HuH-7 (cell line): Measurements from ENCODE around the gene CCDC97.

ENCODE experiments used
- DNase-seq: peaks from one replicate; pipeline ENCODE4 v3.0.0; 2011; ENCODE audit warnings: low spot score

The CCDC97 gene

GRCh38 chr19:41320185-41320518 lies 10.2 kb downstream of the CCDC97 start:
- DNase-seq, result no peak

- no peak for DNase-seq
Observed at GRCh38 chr19:41320568-41320967, 10.6 kb downstream of the CCDC97 start.

DNA sequence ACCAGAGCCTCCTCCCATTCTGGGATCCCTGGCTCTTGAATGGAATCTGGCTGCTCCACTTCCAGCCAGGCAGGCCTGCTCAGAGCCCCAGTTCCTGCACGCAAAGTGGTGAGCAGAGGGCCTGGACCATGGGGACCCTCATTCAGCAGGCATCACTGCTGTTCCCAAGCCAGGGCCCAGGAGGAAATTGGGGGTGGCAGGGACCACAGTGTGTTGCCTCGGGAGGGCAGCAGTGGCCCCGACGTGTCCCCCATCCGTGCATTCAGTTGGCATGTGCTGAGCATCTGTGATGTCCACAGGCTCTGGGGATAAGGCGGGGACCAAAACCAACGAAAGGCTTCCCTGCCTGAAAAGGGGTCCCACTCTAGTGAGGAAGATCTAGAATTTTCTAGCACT lies 11.2 kb downstream of the CCDC97 start:
- no peak for DNase-seq

DNA sequence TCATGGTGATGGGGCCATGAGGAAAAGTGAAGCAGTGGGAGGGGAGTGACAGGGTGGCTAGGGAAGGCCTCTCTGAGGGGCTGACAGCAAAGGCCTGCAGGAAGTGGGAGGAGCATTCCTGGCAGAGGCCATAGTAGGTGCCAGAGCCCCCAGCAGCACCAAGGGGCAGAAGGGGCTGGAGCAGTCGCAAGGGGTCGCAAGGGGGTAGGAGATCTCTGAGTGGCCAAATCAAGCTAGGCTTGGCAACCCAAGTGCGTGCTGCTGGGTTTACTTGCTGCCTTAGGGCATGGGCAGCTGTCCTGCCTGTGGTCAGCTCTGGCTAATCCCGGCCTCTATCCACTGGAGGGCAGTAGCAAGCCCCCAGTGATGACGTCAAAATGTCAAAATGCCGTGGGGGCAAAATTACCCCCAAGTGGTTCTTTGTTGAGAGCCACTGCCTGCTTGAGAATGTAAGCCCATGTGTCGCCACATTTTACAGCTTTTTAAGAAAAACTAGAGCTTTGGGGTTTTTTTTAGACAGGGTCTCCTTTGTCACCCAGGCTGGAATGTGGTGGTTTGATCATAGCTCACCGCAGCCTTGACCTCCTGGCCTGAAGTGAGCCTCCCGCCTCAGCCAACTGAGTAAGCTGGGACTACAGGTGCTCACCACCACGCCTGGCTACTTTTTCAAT lies 11.8 kb downstream of the CCDC97 start:
- peak; percentile 92 for DNase-seq

- DNase-seq, result no peak
Observed at GRCh38 chr19:41322451-41322850, 12.5 kb downstream of the CCDC97 start.

- no peak for DNase-seq
Observed at GRCh38 chr19:41323023-41323422, 13.1 kb downstream of the CCDC97 start.

DNA sequence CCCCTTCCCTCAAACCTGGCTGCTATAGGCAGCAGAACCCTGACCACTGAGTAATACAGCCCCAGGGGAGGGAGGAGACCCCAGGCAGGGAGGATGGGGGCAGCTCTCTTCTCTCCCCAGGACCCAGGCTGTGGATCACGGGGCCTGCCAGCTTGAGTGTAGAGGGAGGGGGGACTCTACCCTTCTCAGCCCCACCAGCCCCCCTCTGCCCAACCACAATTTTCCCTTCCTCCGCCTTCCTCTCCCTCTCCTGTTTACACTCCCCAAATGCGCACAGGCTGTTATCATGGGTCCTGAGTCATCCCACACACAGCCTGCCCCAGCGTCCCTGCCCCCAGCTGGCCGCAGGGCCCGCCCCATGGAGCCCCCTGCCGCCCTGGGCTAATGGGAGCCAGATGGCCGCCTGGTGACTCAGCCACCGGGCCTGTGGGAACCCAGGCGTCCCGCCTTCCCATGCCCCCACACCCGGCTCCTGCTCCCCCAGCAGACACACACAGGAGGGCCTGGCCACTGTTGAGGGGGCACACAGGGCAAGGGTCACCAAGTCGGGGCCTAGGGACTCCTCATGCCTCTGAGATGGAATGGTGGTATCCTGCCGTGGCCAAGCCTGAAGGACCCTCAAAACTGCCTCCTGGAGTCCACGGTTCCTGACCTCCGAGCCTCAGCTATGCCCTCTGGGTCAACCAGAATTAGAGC lies 13.6 kb downstream of the CCDC97 start:
- no peak for DNase-seq

GRCh38 chr19:41324231-41324702 lies 14.3 kb downstream of the CCDC97 start:
- no peak for DNase-seq

DNA sequence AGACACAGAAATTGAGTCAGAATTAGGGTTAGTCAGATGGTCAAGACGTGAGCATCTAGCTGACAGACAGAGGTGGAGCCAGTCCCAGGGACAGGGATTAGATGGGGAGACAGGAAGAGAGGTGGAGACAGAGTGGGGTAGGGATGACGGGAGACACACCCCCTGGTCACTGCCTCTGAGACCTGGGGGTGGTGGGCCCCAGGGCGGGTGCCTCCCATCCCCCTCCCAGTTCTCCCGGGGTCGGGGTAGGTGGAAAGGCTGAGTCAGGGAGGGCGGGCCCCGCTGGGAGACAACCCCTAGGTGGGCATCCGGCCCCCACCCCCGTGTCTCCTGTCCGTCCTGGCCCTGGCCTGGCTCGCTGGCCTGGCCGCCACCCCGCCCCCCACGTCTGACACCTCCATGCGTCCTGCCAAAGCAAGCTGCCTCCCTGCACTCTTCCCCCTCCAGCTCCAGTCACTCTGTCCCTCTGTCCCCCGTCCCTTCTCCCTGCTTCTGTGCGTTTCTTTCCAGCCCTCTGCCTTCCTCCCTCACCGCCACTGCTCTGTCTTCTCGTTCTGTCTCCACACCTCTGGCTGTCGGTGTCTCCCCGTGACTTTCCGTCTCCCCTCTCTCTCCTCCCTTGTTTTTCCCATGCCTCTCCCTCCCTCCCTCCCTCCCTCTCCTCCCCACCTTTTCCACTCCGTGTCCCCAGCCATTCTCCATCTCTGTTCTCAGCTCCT lies 15.1 kb downstream of the CCDC97 start:
- no peak for DNase-seq

DNA sequence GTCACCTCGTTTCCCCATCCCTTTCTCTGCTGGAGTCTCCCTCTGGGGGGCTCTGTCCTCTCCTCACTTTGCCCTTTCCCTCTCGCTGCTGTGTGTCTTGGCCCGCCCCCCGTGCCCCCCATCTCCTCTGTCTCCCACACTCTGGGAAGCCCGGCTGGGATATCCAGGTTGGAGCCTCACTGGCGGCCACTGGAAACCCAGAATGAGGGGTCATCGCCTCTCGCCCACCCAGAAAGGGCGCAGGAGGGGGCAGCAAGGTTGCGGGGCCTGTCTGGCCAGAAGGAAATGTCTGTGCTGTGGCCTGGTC lies 15.6 kb downstream of the CCDC97 start:
- no peak for DNase-seq

- DNase-seq, result no peak
Observed at GRCh38 chr19:41325947-41326706, 16.2 kb downstream of the CCDC97 start.

DNA sequence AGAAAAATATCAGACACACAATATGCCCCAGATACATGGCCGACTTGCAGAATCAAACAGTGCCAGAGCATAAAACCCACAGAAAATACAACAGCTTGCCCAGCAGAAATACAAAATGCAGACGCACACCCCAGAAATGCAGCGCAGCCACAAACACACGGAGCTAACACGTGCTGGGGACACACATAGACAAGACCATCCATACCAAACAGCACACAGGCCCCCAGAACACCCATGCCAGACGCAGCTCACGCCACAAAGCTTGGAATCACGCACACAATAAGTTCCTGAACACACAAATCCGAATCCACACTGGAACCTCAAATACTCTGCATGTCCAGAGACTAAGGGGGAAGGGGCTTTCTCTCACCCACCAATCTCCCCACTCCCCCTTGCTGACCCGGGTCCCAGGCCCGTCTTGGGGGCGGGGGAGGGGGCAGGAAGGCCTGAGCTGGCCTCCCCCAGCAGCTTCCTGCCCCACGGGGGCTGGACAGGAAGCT lies 17.2 kb downstream of the CCDC97 start:
- DNase-seq, result no peak

GRCh38 chr19:41327576-41328156 lies 17.7 kb downstream of the CCDC97 start:
- DNase-seq, result no peak

GRCh38 chr19:41328157-41328841 lies 18.3 kb downstream of the CCDC97 start:
- DNase-seq, result no peak

- DNase-seq, result no peak
Observed at GRCh38 chr19:41328842-41329225, 18.9 kb downstream of the CCDC97 start.

- DNase-seq, result no peak
Observed at GRCh38 chr19:41330481-41330880, 20.5 kb downstream of the CCDC97 start.

GRCh38 chr19:41330946-41331678 lies 21.1 kb downstream of the CCDC97 start:
- DNase-seq, result no peak

- no peak for DNase-seq
Observed at GRCh38 chr19:41332000-41332399, 22.0 kb downstream of the CCDC97 start.

- no peak for DNase-seq
Observed at GRCh38 chr19:41332468-41332867, 22.5 kb downstream of the CCDC97 start.

- DNase-seq, result no peak
Observed at GRCh38 chr19:41334793-41335192, 24.8 kb downstream of the CCDC97 start.

DNA sequence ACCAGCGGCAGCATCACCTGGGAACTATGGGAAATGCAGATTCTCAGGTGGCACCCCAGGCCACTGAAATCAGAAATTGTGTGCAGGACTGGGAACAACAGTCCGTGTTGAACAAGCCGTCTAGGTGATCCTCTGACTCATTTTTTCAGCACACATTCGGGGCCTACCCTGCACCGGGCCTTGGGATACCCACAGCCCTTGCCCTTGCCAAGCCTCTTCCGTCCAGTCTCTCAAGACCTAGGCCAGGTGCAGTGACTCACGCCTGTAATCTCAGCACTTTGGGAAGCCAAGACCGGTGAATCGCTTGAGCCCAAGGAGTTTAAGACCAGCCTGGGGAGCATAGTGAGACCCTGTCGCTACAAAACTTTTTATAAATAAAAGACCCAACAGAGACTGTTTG lies 25.5 kb downstream of the CCDC97 start:
- no peak for DNase-seq
